HG03575 (cell line): ENCODE measurements around the gene TWF2.

Source experiments
- ATAC-seq: cut with Tn5 transposase; IDR thresholded peaks from one replicate; pipeline ENCODE4 v1.9.1; 2021; ENCODE audit not compliant: unreplicated experiment, insufficient number of reproducible peaks, low FRiP score; ENCODE audit errors: extremely low read depth

Gene TWF2

GRCh38 chr3:52242039-52242438, 3.1 kb upstream of the TWF2 start:
- no peak for ATAC-seq

- no peak for ATAC-seq
Measured at GRCh38 chr3:52240886-52241370, 2.0 kb upstream of the TWF2 start.

GRCh38 chr3:52240059-52240885, 1.3 kb upstream of the TWF2 start:
- no peak for ATAC-seq

- no peak for ATAC-seq
Measured at GRCh38 chr3:52238193-52238760, 681 bp downstream of the TWF2 start.

- ATAC-seq, result no peak
Measured at GRCh38 chr3:52237657-52238172, 1.2 kb downstream of the TWF2 start.

- ATAC-seq, result no peak
Measured at GRCh38 chr3:52237006-52237656, 1.8 kb downstream of the TWF2 start.

- ATAC-seq, result no peak
Measured at GRCh38 chr3:52236424-52236886, 2.5 kb downstream of the TWF2 start.

GRCh38 chr3:52234516-52235447, 4.2 kb downstream of the TWF2 start:
- no peak for ATAC-seq

GRCh38 chr3:52233968-52234367, 5.0 kb downstream of the TWF2 start:
- ATAC-seq, result no peak

- ATAC-seq, result no peak
Measured at GRCh38 chr3:52233108-52233591, 5.8 kb downstream of the TWF2 start.

GRCh38 chr3:52232279-52233107, 6.5 kb downstream of the TWF2 start:
- ATAC-seq, result no peak

- no peak for ATAC-seq
Measured at GRCh38 chr3:52231502-52232278, 7.3 kb downstream of the TWF2 start.

- ATAC-seq, result no peak
Measured at GRCh38 chr3:52230889-52231499, 8.0 kb downstream of the TWF2 start.

GRCh38 chr3:52230461-52230860, 8.5 kb downstream of the TWF2 start:
- no peak for ATAC-seq

GRCh38 chr3:52229656-52230055, 9.3 kb downstream of the TWF2 start:
- no peak for ATAC-seq

GRCh38 chr3:52228751-52229291, 10.1 kb downstream of the TWF2 start:
- no peak for ATAC-seq
